Bone marrow (tissue), 2 donors: ENCODE results near the gene RNF44.
"Not testable (repeated sequence)": the region's sequence is repeated elsewhere in the genome, so short reads cannot be mapped to it uniquely, and the experiment has no call there.

Experiments
- DNase-seq, 2 donors: peaks; one replicate each; lab custom pipeline; 2025; lab: John Stamatoyannopoulos, UW

Gene RNF44

DNA sequence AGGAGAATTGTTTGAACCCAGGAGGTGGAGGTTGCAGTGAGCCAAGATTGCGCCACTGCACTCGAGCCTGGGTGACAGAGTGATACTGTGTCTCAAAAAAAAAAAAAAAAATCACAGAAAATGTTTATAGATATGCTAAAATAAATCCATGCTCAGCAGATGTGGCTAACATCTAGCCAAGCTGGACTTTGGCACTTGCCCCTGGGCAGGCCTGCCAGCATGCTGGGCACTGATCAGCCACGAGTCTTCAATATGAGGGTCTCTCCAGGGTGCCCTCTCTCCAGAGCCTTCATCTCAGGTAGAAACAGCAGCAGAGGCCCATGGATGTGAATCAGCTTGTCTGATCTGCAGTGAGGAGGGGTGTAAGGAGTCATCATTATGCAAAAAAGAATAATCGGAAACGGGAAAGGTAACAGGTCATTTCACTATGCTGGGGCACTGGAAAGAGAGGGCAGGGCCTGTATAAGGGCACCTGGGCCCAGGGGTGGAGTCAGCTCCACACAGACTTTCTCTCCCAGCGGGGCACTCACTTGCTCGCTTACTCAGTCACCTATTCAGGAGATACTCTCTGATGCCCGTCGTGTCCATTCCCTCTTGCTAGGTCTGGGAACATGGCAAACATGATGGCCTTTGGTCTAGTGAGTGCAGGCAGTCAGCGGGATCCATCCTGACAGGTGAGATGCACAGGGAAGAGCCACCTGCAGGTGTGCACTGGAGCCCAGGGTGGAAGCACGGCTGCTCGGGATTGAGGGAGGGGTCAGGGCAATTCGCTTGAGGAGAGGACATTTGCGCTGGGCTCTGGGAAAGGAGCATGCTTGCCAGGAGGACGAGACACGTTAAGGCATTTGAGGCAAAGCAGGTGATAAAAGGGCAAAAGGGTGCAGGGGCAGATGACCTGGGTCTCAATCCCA lies 17.1 kb downstream of the RNF44 start:
- DNase-seq = no peak

DNA sequence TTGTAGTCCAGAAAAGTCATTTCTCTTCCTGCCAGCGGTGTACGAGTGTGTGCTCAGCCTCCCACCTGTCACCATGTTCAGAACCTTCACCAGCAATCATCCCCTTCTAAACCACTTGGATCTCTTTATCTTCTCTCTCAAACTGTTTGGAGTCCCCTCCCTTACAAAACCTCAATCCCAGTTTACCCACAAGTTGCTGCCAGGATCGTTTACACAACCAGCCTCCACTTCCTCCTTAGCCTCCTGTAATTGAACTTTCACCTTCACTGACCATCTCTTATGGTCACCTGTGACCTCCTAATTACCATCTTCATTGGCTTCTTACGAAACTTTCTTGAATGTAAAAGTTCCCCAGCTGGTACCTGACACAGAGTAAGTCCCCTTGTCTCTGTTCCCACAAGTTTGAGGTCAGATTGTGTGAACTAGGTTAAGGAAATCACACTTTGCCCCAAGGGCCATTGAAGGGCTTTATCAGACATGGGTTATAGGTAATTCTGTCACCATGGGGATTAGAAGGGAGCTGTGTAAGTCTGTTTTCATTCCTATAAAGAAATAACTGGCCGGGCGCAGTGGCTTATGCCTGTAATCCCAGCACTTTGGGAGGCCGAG lies 20.0 kb downstream of the RNF44 start:
- DNase-seq = no peak

DNA sequence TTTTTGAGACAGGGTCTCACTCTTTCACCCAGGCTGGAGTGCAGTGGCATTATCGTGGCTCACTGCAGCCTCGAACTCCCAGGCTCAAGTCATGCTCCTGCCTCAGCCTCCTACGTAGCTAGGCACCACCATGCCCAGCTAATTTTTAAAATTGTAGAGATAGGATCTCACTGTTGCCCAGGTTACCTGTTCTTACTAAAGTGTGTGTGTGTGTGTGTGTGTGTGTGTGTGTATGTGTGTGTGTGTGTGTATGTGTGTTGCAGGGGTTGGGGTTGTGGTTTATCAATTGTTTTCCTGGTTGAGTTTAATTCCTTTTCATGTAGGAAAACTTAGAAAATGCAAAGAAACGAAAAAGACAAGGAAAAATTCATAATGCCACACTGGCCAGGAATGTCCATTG lies 21.8 kb downstream of the RNF44 start:
- no peak for DNase-seq

DNA sequence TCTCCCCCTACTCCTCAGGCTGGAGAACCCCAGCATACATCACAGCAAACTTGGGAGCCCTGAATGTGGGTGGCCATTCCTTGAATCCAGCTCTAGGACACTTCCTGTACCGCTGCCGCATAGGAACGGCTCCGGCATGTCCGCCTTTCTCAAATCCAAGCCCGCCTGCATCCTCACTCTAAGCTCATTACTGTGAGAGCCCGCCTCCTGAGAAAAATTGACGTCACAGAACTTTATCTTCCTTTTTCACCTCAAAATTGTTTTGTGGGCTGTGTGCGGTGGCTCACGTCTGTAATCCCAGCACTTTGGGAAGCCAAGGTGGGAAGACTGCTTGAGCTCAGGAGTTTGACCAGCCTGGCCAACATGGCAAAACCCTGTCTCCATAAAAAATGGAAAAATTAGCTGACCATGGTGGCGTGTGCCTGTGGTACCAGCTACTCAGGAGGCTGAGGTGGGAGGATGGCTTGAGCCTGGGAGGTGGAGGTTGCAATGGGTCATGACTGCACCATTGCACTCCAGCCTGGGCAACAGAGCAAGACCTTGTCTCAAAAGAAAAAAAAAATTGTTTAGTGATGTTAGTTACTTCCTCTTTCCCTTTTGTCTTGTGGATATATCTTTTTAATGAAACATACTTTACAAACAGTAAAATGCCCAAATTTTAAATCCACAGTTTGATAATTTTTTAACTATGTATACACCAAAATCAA lies 22.8 kb downstream of the RNF44 start:
- peak in 1 of 2 donors; percentile 9 for DNase-seq

DNA sequence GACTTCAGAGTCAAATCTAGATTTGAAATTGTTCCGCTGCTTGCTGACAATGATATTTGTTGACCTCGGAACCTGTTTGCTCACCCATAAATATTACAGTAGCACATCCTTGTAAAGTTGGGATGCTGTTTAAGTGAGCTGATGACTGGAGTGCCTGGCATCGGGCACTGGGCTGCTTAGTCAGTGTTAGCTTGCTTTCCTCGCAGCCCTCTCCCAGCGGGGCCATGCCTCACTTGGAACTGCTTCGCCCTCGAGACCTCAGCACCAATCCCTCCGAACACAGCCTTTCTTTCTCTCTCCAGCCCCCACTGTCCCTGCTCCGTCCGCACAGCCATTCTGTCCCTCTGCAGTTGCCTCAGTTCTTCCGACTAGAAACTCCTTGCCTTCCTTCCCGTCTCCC lies 23.4 kb downstream of the RNF44 start:
- no peak for DNase-seq

DNA sequence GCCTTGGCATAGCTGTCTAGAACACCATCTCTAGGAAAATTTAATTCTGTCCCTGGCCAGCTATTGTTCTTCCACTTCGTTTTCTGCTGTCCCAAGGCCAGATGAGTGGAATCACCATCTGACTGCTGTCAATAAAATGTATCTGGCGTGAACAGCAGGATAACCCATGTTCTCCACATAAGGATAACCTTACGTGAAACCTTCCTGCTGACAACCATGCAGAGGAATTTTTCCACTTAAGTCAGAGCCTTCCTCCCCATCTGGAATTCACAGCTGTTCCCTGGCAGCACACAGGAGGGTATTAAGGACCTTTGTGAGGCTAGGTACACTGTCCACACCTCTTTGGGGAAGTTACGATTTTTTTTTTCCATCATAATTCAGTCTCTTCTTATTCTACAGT lies 28.6 kb downstream of the RNF44 start:
- DNase-seq = no peak

DNA sequence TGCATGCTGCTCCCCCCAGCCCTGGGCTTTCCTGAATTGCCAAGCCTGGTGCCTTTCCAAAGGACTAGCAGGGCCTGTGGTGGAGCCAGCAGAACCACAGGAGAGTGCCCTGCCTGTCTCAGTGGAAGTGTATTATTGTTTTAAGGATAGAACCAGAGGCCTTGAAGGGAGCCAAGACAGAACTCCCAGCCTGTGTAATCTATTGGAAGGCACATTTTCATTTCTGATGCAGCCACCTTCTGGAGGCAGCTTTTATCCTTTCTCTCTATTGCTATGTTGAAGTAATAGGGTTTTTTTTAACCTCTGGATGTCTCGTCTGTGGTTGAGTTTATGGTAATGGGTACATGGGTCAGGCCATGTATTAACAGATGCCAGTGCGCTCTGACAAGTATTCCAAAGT lies 29.3 kb downstream of the RNF44 start:
- no peak for DNase-seq

DNA sequence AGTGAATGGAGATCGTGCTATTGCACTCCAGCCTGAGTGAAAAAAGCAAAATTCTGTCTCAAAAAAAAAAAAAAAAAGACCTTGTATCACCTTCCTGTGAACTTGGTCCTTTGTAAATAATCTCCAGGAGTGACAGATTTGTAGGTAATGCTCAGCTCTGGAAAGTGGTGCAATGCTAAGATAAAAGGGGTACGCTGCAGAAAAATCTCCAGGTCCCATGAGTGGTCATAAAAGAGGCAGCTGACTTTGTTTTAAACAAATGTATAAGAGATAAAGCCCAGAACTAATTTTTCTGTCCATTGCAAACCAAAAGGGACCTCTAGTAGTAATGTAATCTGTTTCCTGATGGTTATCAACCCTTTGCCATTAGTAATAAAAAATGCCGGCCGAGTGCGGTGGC lies 33.7 kb downstream of the RNF44 start:
- DNase-seq = no peak

DNA sequence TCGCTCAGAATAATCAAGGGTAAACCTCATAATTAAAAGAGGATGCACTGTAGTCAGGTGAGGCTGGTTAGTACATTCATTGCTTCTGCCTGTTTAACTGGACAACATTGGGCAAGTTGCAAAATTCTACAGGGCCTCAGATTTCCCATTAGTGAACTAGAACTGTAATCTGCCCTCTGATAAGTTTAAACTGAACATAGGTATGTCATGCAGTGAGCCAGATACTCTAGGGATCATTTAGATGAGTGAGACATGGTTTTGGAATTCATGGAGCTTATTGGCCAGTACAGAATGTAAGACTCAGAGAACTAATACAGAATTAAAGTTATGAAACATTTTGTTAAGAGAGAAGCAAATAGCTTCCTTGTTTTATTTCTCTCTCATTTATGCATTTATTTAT lies 35.9 kb downstream of the RNF44 start:
- DNase-seq = no peak

DNA sequence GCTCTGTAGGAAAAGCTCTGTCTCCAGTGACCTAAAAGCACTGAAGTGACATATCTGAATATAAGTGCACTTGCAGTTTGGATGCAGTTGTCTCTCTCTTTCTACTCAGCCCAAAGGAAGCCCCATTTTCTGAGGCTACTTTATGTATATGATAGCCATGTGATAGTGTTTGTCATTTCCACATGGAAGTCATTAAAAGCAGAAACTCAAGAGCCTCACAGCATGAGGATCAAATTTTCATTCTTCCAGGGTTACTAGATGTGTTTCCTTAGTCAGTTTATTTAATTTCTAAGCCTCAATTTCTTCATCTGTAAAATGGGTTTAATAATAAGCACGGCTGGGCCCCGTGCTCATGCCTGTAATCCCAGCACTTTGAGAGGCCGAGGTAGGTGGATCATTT lies 36.7 kb downstream of the RNF44 start:
- no peak for DNase-seq

DNA sequence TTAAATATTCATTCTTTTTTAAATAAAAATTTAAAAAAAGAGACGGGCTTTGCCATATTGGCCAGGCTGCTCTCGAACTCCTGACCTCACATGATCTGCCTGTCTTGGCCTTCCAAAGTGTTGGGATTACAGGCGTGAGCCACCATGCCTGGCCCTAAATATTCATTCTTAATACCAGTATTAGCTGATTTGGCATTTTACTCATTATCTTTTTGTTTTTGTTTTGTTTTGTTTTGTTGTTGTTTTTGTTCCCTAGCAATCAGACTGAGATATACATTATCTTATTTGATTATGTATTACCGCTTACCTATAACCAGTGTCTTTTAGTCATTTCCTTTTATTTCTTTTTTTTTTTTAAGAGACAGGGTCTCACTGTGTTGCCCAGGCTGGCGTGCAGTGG lies 37.9 kb downstream of the RNF44 start:
- no peak for DNase-seq

DNA sequence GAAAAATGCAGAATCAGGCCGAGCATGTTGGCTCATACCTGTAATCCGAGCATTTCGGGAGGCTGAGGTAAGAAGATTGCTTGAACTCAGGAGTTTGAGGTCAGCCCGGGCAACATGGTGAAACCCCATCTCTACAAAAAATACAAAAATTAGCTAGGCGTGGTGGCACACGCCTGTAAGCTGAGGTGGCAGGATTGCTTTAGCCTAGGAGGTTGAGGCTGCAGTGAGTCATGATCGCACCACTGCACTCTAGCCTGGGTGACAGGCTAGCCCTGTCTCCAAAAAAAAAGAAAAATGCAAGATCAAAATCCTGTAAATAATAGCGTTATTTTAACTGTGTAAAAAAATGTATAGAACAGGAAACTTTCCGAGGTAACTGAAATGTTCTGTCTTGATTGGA lies 39.4 kb downstream of the RNF44 start:
- DNase-seq = no peak

DNA sequence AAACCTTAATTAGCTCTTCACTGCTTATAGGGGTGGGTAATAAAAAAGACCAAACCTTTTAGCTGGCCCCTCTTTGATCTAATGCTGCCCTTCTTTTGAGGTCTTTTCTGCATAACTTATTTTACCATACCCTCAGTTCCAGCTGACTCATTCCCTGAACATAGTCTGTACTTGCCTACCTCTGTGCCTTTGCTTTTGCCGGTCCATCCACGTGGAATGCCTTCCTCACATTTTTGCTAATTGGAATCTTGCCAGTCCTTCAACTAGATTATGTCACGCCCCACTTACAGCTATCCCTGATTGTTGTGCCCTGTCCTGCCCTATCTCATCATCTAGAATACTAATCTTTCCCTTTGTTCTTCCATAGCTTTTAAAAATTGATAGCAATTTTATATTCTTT lies 44.8 kb downstream of the RNF44 start:
- DNase-seq = no peak

DNA sequence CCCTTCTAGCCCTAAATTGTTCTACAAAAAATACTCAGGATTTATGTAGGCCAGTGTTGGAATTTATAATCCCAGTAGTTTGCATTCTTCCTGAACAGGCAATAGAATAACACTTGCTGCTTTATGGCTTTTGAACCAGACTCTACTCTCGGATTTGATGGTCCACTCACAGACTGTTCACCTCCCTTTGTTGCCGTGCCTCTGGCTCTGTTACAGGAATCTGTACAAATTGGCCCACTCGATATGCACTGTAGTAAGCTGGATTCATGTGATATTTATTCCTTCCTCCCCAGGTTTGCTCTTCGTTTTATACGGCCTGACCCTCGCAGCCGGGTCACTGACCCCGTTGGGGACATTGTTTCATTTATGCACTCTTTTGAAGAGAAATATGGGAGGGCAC lies 45.3 kb downstream of the RNF44 start:
- DNase-seq = no peak

DNA sequence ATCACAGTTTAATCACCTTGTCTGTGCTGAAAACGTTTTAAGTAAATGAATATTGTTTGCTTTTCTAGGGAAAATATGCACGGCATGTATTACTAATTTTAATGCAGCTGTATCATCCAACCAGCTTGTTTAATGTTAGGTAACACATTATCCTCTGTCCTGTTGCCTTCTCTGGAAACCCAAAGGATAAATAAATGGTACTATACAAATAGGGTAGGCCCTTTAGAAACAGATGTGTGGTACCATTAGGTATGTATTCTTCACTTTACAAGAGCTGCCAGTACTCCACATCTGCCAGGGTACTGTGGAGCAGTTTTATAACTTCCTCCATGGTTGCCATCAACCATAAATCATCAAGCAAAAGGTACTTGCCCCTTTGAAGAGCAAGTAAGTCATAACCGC lies 46.1 kb downstream of the RNF44 start:
- DNase-seq = no peak

DNA sequence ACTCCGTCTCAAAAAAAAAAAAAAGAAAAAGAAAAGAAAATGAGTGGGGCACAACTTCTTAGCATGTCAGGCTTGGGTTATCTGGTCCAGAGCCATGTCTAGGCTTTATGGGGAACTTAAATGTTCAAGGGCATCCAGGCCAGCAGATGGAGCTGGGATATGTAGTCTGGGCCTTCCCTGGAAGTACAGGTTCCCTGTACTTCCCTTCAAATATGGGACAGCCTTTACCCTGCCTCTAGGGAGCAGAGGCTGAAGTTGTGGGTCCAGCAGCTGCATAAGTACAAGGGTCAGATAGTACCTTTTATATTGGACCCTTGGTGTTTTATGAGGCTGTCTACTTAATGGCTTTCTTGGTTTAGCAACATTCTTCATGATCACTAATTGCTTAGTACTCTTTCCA lies 46.9 kb downstream of the RNF44 start:
- no peak for DNase-seq

DNA sequence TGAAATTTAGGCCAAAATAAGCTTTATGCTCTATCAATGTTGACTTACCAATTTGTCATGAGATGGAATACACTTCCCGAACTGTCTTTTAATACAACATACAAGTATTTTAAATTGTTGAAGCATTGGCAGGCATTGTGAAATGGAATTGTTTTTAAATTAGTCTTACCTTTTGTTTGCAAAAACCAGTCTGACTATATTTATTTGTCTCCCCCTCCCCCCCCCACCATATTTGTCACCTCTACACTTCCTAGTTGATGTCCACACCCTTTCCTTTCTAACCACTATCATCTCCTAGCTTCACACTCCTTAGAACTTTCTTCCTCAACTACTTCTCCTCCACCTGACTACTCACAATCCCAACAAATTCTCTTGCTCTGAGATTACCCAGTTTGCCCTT lies 48.1 kb downstream of the RNF44 start:
- no peak for DNase-seq

DNA sequence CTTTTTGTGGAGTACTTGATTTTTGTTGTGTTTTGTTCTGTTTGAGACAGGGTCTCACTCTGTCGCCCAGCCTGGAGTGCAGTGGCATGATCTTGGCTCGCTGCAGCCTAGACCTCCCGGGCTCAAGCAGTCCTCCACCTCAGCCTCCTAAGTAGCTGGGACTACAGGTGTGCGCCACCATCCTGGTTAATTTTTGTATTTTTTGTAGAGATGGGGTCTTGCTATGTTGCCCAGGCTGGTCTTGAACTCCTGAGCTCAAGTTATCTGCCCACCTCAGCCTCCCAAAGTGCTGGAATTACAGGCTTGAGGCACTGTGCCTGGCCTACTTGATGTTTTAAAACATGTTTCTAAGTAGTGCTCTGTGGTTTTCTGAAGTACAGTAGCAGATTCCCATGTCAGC lies 50.0 kb downstream of the RNF44 start:
- DNase-seq = not testable (repeated sequence)

DNA sequence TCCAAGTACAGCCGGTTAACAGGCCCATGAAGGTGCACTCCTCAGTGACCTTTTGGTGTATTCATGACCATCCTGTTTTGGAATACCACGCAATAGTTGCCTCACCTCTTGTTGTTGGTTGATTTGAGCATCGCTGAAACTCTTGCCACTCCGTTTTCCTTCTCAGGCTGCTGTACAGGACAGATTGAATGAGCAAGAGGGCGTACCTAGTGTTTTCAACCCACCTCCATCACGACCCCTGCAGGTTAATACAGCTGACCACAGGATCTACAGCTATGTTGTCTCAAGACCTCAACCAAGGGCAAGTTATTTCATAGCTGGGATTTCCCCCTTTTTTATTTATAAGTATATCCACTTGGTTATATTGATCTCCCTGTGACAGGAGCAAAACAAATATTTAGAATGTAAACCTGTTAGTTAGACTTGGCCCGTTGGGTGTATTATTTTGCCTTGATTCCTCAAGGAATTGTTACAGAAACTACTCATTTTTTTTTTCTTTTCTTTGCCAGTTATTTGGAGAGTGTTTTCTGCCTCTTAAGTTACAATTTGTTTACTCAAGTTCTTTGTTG lies 50.9 kb downstream of the RNF44 start:
- no peak for DNase-seq

DNA sequence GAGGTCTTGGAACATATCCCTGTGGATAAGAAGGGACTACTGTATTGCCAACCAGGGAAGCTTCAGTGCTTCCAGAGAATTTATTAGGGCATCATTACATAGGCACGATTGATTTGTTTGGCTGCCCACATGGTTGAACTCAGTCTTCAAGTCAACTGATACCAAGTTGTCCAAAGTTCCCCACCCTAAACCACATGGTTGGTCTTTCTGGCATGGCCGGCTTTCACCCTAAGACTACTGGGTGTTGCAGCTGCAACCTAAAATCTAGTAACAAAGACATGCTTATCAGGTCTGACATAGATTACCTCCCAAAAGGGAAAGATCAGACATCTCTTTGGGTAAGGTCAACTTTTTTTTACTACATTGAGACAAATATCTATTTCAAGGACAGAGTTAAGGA lies 52.0 kb downstream of the RNF44 start:
- no peak for DNase-seq

DNA sequence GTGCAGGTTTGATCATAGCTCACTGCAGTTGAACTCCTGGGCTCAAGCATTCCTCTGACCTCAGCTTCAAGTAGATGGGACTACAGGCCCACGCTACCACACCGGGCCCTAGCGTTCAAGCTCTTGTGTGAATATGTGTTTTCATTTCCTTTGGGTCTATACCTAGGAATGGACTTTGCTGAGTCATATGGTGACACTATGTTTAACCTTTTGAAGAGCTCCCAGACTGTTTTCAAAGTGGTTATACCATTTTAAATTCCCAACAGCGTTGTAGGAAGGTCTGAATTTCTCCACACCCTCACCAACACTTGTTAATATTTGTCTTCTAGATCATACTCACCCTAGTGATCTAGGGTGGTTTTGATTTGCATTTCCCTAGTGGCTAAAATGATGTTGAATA lies 55.5 kb downstream of the RNF44 start:
- no peak for DNase-seq
